ENCODE data around the gene MMP20. TPM values are rescaled to one million over a fixed set of nuclear protein-coding genes. Genes with fewer than 3 reads are reported as not detected.

The MMP20 gene
- polyA plus RNA-seq, 3 donors from 2014 or later = not detected

DNA sequence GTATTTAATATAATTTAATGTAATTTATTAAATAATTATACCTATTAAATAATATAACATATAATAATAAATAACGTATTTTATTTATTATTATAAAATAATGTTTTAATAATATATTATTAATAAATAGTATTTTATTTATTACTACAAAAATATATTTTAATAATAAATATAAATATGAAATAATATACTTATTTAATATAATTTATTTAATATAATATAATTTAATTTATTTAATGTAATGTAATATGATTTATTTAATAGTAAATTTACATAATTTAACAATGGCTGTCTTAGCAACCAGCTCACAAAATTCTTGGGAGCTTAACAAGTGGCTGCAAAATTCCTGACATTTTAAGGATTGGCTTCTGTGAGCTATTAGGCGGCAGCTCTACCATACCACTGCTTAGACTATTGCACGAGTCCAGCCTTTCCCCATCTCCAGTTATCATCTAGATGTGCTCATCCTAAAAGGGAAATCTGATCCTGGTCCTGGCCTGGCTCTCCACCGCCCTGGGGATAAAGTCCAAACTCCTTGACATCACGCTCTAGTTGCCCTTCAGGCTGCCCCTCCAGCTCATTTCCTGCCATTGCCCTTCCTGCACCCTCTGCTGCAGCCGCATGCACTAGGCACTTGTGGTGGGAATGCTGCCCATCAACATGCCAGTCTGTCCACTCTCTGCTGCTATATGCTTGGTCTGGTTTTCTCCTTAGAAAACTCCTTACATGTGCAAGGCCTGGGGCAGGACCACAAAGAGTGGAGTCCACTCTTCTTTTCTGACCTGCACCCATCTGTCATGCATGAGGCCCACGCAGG is 9.8 kb downstream of the MMP20 start:
- no peaks in the 10 kb centered on the region for H3K4me1 Mint-ChIP-seq
- H3K36me3 Mint-ChIP-seq = no peaks in the 10 kb centered on the region
- no peak overlapping the region for H3K4me3 Mint-ChIP-seq
- no peak for DNase-seq
- H3K27me3 Mint-ChIP-seq (ENCODE audit: low read depth in 3 of 3) = peaks cover 0 to 2% (median 0%) of the 10 kb centered on the region in 3 donors
- H3K9me3 Mint-ChIP-seq = no peaks in the 10 kb centered on the region
- no peak overlapping the region for H3K27ac Mint-ChIP-seq

DNA sequence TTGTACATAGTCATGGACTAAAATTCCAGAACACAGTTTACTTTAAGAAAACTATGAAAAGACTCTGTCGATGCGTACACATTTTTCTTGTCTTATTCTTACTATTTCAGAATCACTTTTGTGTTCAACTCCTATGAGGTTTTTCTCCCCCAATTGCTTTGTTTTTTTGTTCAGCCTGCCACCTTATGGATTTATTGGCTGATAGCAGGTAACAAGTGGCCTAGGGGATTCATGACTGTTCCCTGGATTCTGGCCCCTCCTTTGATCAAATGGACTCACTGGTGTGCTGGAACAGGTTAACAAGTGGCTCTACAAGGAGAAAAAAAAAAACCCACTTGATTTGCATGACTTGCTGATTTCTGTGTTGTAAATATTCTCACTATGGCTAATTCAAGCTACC is 10.6 kb downstream of the MMP20 start:
- DNase-seq = no peak
- Mint-ChIP-seq H3K4me3 (no peak overlapping the region), H3K27ac (no peak overlapping the region)

DNA sequence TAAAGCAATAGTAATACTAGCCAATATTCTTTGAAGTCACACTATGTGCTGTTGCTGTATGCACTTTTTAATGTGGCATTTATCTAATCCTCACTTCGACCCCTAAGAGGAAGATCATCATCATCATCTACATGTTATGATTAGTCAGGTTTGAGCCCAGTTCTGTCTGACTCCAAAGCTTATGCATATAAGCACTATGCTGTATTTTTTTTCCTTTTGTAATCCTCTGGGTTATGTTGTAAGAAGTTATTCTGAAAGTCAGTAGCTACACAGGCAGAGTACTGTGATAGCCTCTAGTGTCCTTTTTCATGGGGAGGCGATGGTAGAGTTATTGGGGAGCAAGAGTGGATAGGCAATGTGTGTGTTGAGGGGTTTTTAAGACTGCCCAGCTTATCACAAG is 11.1 kb downstream of the MMP20 start:
- H3K4me3 Mint-ChIP-seq = no peak overlapping the region
- DNase-seq = no peak
- H3K27ac Mint-ChIP-seq = no peak overlapping the region
- no peaks in the 10 kb centered on the region for H3K9me3 Mint-ChIP-seq
- H3K36me3 Mint-ChIP-seq = no peaks in the 10 kb centered on the region
- no peaks in the 10 kb centered on the region for H3K4me1 Mint-ChIP-seq
- H3K27me3 Mint-ChIP-seq (ENCODE audit: low read depth in 3 of 3) = peaks cover 0 to 2% (median 0%) of the 10 kb centered on the region in 3 donors

More for the DNA sequence above, 10.6 kb downstream of the MMP20 start:
- Mint-ChIP-seq H3K27me3 (ENCODE audit: low read depth in 3 of 3) (peaks cover 0 to 2% (median 0%) of the 10 kb centered on the region in 3 donors), H3K4me1 (no peaks in the 10 kb centered on the region), H3K36me3 (no peaks in the 10 kb centered on the region), H3K9me3 (no peaks in the 10 kb centered on the region)

DNA sequence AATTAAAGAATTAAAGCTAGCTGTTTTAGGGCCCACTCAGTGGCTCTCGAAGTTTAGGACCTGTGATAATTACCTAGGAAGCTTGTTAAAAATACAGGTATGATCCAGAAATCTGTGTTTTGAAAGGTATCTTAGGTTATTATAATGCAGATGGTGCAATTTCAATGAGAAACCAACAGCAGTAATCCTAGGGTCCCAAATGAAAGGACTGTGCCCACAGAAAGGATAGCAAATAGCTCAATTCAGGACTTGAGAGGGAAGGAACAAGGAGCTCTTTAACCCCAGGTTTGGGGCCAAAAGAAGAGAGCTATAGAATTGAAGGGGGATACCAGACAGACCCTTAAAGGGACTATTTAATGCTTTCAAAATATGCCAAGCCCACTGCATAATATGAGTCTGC is 11.7 kb downstream of the MMP20 start:
- H3K27me3 Mint-ChIP-seq (ENCODE audit: low read depth in 3 of 3) = peaks cover 0 to 2% (median 0%) of the 10 kb centered on the region in 3 donors
- no peak overlapping the region for H3K4me3 Mint-ChIP-seq
- no peak for DNase-seq
- H3K9me3 Mint-ChIP-seq = no peaks in the 10 kb centered on the region
- no peaks in the 10 kb centered on the region for H3K36me3 Mint-ChIP-seq
- H3K4me1 Mint-ChIP-seq = no peaks in the 10 kb centered on the region
- H3K27ac Mint-ChIP-seq = no peak overlapping the region

DNA sequence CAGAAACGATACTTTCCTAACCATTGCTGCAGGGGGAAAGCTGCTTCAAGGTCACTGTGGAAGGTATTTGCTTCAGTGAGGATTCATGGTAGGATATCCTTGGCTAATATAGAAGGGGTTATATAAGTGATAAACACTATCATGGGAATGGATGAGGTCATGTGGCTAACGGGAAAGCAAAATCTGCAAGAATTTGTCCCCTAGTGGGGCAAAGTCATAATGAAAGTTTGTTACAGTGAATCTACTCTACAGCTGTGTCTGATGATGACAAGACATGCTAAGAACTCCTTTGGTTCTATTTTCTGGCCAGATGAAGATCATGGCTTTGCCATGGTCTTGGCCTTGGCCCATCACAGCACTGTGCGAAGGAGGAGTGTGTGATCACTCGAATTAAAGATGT is 13.8 kb downstream of the MMP20 start:
- peaks cover 0 to 2% (median 0%) of the 10 kb centered on the region in 3 donors for H3K27me3 Mint-ChIP-seq (ENCODE audit: low read depth in 3 of 3)
- no peaks in the 10 kb centered on the region for H3K9me3 Mint-ChIP-seq
- no peaks in the 10 kb centered on the region for H3K36me3 Mint-ChIP-seq
- H3K27ac Mint-ChIP-seq = no peak overlapping the region
- no peaks in the 10 kb centered on the region for H3K4me1 Mint-ChIP-seq
- no peak for DNase-seq
- no peak overlapping the region for H3K4me3 Mint-ChIP-seq

DNA sequence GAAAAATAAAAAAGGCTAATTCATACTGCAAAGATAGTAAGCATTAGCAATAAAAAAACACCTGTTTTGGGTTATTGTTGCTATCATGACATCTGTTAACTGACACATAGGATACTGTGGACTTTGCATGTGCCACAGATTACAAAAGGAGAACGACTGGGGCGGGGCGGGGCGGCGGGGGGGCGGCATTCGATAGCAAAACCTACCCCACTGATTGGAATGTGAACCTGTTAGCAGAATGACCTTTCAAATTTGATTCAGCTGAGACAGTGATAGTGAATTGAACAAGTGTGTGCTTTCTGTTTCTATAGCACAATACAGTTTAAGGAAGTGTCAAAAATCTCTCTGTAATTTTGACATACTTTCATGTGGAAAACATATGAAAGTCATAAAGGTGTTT is 14.9 kb downstream of the MMP20 start:
- no peaks in the 10 kb centered on the region for H3K9me3 Mint-ChIP-seq
- no peak overlapping the region for H3K4me3 Mint-ChIP-seq
- DNase-seq = no peak
- no peaks in the 10 kb centered on the region for H3K4me1 Mint-ChIP-seq
- H3K27me3 Mint-ChIP-seq (ENCODE audit: low read depth in 3 of 3) = peaks cover 0 to 2% (median 0%) of the 10 kb centered on the region in 3 donors
- H3K27ac Mint-ChIP-seq = no peak overlapping the region
- no peaks in the 10 kb centered on the region for H3K36me3 Mint-ChIP-seq

DNA sequence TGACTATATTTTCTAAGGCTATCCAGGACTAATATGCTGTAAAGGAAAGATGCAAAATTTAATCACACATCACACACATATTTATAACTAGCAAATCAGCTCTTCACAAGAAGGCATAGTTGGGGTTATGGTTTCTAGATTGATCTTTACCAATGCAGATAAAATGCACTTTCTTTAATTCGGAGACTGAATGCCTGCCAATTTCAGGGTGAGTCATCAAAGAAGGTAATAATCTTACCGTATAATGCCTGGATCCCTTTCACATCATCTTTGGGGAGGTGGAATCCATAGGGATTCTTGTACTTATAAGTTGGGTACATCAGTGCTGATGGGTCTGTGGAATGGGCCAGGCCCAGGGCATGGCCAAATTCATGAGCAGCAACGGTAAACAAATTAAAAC is 16.4 kb downstream of the MMP20 start:
- H3K4me1 Mint-ChIP-seq = no peaks in the 10 kb centered on the region
- H3K27me3 Mint-ChIP-seq (ENCODE audit: low read depth in 3 of 3) = peaks cover 0 to 2% (median 0%) of the 10 kb centered on the region in 3 donors
- DNase-seq = no peak
- H3K36me3 Mint-ChIP-seq = no peaks in the 10 kb centered on the region
- no peak overlapping the region for H3K27ac Mint-ChIP-seq
- no peak overlapping the region for H3K4me3 Mint-ChIP-seq
- no peaks in the 10 kb centered on the region for H3K9me3 Mint-ChIP-seq

DNA sequence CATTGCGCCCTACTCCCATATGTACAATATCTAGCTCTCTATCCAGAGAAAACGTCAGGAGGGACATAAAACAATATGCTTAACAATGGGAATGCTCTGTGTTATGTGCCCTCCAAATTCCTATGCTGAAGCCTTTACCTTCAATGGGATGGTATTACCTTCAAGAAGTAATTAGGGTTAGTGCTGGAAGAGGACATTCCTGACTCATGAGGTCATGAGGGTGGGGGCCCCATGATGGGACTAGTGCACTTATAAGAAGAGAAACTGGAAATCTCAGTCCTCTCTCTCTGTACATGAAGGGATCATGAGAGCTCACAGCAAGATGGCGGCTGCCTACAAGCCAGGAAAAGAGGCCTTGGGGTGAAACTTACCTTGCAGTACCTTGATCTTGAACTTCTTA is 20.3 kb downstream of the MMP20 start:
- no peak overlapping the region for H3K4me3 Mint-ChIP-seq
- peaks cover 0 to 2% (median 0%) of the 10 kb centered on the region in 6 donors for H3K9me3 Mint-ChIP-seq
- H3K27ac Mint-ChIP-seq = no peak overlapping the region
- H3K4me1 Mint-ChIP-seq = no peaks in the 10 kb centered on the region
- H3K36me3 Mint-ChIP-seq = no peaks in the 10 kb centered on the region
- peaks cover 0 to 4% (median 2%) of the 10 kb centered on the region in 3 donors for H3K27me3 Mint-ChIP-seq (ENCODE audit: low read depth in 3 of 3)
- no peak for DNase-seq

DNA sequence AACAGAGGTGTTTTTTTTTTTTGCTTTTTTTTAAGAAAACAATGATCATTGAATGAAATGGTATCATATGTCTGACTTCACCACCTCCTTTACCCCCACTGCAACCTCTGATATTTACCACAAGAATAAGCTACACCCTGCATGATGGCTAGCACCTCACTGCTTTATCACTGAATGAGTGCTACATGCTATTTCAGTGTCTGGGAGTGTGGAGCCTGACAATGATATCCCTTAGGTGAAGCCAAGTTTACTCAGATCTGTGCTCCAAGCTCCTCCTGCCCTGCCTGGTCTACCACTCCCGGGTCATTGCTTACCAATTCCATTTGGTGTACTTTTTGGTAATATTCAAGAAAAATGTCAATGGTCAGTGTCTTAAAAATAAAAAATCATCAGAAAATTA is 21.1 kb downstream of the MMP20 start:
- Mint-ChIP-seq H3K27ac (no peak overlapping the region), H3K4me1 (no peaks in the 10 kb centered on the region), H3K4me3 (no peak overlapping the region), H3K36me3 (no peaks in the 10 kb centered on the region), H3K27me3 (ENCODE audit: low read depth in 3 of 3) (peaks cover 0 to 4% (median 2%) of the 10 kb centered on the region in 3 donors), H3K9me3 (peaks cover 0 to 2% (median 0%) of the 10 kb centered on the region in 6 donors)
- no peak for DNase-seq

DNA sequence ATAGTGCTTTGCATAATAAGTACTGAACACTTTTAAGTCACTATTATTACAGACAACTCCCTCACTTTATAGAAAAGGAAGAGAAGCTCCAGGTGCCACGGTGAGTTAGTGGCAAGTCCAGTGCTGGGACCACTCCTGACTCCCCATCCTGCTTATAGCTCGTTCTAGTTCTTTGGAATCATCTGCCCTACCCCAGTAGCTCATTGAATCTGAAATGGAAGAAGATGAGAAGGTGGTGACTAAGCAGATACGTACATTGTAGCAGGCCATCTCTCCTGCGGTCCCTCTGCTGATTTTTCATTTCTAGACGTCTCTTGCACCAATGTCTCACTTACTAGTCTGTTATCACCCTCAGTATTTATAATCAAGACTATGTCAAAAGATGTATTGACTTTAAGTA is 21.6 kb downstream of the MMP20 start:
- Mint-ChIP-seq H3K36me3 (no peaks in the 10 kb centered on the region), H3K27me3 (ENCODE audit: low read depth in 3 of 3) (peaks cover 0 to 4% (median 4%) of the 10 kb centered on the region in 3 donors), H3K4me1 (no peaks in the 10 kb centered on the region), H3K9me3 (peaks cover 0 to 2% (median 0%) of the 10 kb centered on the region in 6 donors), H3K4me3 (no peak overlapping the region), H3K27ac (no peak overlapping the region)
- no peak for DNase-seq

DNA sequence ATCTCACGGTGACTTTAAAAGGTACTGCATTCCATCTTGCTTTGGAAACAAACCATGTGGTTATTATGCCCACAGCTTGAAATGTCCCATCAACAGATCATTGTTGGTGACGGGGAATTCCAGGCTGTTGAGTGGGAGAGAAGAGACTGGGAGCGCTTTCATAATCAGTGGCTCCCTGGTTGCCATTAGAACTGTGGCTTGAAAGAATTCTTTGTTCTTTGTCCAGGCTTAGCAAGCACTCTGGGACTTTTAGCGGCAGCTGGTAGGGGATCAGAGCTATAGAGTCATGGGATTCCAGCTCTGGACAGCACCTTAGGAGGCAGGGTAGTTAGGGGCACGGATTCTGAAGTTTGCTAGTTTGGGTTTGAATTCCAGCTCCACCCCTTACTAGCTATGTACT is 22.0 kb downstream of the MMP20 start:
- Mint-ChIP-seq H3K4me1 (no peaks in the 10 kb centered on the region), H3K4me3 (no peak overlapping the region), H3K9me3 (peaks cover 0 to 2% (median 0%) of the 10 kb centered on the region in 6 donors), H3K27me3 (ENCODE audit: low read depth in 3 of 3) (peaks cover 0 to 4% (median 4%) of the 10 kb centered on the region in 3 donors), H3K27ac (no peak overlapping the region), H3K36me3 (no peaks in the 10 kb centered on the region)
- no peak for DNase-seq

DNA sequence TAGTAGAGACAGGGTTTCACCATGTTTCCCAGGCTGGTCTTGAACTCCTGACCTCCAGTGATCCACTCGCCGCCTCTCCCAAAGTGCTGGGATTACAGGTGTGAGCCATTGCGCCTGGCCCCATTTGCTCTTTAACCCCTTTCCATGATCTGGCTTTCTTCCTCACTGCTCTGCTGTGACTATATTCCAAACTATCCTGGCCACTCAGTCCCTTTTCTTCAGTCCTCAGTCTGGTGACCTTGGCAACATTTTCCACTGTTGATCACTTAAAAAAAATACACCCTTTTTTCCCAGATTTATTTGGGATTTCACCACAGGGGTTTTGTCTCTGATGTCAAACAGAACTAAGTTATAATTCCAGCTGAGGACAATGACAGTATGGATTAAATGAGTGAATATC is 24.5 kb downstream of the MMP20 start:
- Mint-ChIP-seq H3K4me3 (no peak overlapping the region), H3K9me3 (peaks cover 0 to 2% (median 0%) of the 10 kb centered on the region in 6 donors), H3K27me3 (ENCODE audit: low read depth in 3 of 3) (peaks cover 0 to 4% (median 1%) of the 10 kb centered on the region in 3 donors), H3K4me1 (no peaks in the 10 kb centered on the region), H3K36me3 (no peaks in the 10 kb centered on the region), H3K27ac (no peak overlapping the region)
- DNase-seq = no peak

DNA sequence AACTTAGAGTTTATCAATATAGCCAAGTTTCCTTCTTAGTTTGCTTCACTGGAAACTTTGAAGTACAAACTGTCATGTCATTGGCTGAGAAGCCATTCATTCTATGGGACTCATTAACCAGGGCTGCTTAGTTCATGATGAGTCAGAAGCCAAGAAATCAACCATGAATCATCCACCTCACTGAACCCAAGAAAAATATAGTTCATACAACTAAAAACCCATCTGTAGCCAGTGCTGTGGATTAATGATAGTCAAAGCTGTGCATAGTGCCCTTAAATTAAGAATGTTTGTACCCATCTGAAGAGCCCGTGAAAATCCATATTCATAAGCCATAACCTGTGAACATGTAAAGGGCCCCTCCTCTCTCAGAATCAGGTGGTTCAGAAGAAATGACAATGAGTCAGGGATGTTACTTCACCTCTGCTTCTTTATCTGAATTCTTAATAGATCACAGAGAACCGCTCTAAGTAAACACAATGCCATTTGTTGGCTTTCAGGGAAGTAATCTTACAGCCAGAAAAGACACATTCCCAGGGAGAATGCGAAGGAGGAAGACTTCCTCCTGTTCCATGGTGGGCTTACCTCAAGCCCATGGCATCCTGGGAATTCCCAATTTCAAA is 25.4 kb downstream of the MMP20 start:
- no peak overlapping the region for H3K4me3 Mint-ChIP-seq
- DNase-seq = no peak
- H3K27ac Mint-ChIP-seq = no peak overlapping the region
- H3K27me3 Mint-ChIP-seq (ENCODE audit: low read depth in 3 of 3) = peaks cover 0 to 7% (median 1%) of the 10 kb centered on the region in 3 donors
- H3K4me1 Mint-ChIP-seq = no peaks in the 10 kb centered on the region
- no peaks in the 10 kb centered on the region for H3K36me3 Mint-ChIP-seq
- H3K9me3 Mint-ChIP-seq = peaks cover 0 to 2% (median 0%) of the 10 kb centered on the region in 6 donors

DNA sequence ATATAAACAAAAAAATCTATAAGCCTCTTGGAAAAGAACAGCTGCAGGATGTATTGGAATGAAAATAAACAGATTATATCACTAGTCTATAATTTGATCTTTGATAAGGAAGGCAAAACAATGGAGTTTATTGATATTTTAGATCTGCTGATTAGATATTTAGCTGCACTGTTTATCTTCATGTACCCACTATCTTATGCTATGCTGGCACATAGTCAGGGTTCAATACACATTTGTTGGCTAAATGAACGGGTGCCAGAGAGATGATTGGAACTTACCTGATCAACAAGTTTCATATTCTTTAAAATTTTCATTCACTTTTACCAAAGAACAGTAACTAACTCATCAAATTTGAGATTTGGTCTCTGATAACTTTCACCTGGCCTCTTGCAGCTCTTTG is 26.9 kb downstream of the MMP20 start:
- H3K27me3 Mint-ChIP-seq (ENCODE audit: low read depth in 3 of 3) = peaks cover 0 to 7% (median 1%) of the 10 kb centered on the region in 3 donors
- no peaks in the 10 kb centered on the region for H3K4me1 Mint-ChIP-seq
- H3K27ac Mint-ChIP-seq = no peak overlapping the region
- DNase-seq = no peak
- no peak overlapping the region for H3K4me3 Mint-ChIP-seq
- no peaks in the 10 kb centered on the region for H3K36me3 Mint-ChIP-seq
- H3K9me3 Mint-ChIP-seq = peaks cover 0 to 2% (median 0%) of the 10 kb centered on the region in 6 donors
